ENCODE results near the gene MTMR11. TPM values are rescaled to one million over a fixed set of nuclear protein-coding genes. Genes with fewer than 3 reads are reported as not detected.
A peak's percentile ranks its signal among the peaks of the same experiment; 100 is the strongest.

Gene MTMR11
- total and polyA plus RNA-seq, 2 of the 13 experiments (the other 11 are each of a cell fraction or from before 2014, with no cell fraction given): 0.49 to 2.8 TPM

GRCh38 chr1:149914545-149914944 lies 22.1 kb downstream of the MTMR11 start (continued):
- TF ChIP-seq ZNF513 (CRISPR knock-in tag; conservative IDR thresholded peaks at IDR 0.05): no peak
- no peak for TF ChIP-seq MTF2 (CRISPR knock-in tag; IDR thresholded peaks at IDR 0.05; ENCODE audit: borderline replicate concordance)
- no peak for TF ChIP-seq LCORL (IDR thresholded peaks at IDR 0.05)
- no peak for TF ChIP-seq LCORL (CRISPR knock-in tag; IDR thresholded peaks at IDR 0.05)
- no peak for TF ChIP-seq TMF1 (CRISPR knock-in tag; IDR thresholded peaks at IDR 0.05; ENCODE audit: low read depth)
- TF ChIP-seq KDM6A (CRISPR knock-in tag; IDR thresholded peaks at IDR 0.05; ENCODE audit: low read depth): no peak

- WGBS (ENCODE audit: low lambda C conversion rate): 52% methylated on average over 10 of the region's 10 CpGs
- H3K4me1 ChIP-seq (ENCODE audit: insufficient read depth, low read length): 0 out of 2 replicates have a peak, but pooled peaks cover 5% of the 10 kb centered on the region
- POLR2A ChIA-PET: interaction anchor here (1.1 kb wide), 1 partner anchor 20 kb away, joined by 3 read pairs; a partner anchor contains a TSS
- in situ Hi-C loops (cut with HindIII; ENCODE audit: extremely low pct_ligation_motif_present, low pct_unique_long_range_greater_than_20kb) (no loop called here), intact Hi-C loops (cut with micrococcal nuclease; ENCODE audit: unreplicated experiment) (no loop called here)
- no peaks in the 10 kb centered on the region for H3K36me3 ChIP-seq (replicated peaks in 1 of 2; ENCODE audit: control insufficient read depth in 1 of 2, insufficient read depth in 2 of 2, low read length in 2 of 2)
- peak; percentile 42 for ATAC-seq
- H3K27me3 ChIP-seq (ENCODE audit: control insufficient read depth in 1 of 2, insufficient read depth in 2 of 2, low read length in 2 of 2): no peaks in the 10 kb centered on the region
- CTCF ChIA-PET (ENCODE audit: low intra/inter-chr PET ratio, low total read pairs): no interaction called here
- no peak overlapping the region for H2AFZ ChIP-seq (ENCODE audit: low read length)
- TF ChIP-seq TRIM24 (CRISPR knock-in tag; IDR thresholded peaks at IDR 0.05): no peak
- no peak for TF ChIP-seq ZNF382 (CRISPR knock-in tag; IDR thresholded peaks at IDR 0.05; ENCODE audit: borderline replicate concordance)
- no peak for TF ChIP-seq ZNF441 (CRISPR knock-in tag; IDR thresholded peaks at IDR 0.05; ENCODE audit: borderline replicate concordance)
- no peak for TF ChIP-seq HNF4G (IDR thresholded peaks at IDR 0.05; ENCODE audit: borderline replicate concordance, low read depth, low read length)
- TF ChIP-seq HNF4G (CRISPR knock-in tag; IDR thresholded peaks at IDR 0.05; ENCODE audit: borderline replicate concordance, low read depth): no peak
- no peak overlapping the region for H3K9ac ChIP-seq (ENCODE audit: insufficient read depth, low read depth, low read length)
- BruUV-seq (replicated peaks): no TSS peak
- no peaks in the 10 kb centered on the region for H3K79me2 ChIP-seq (ENCODE audit: insufficient read depth, low read length)
- no peak overlapping the region for H3K4me2 ChIP-seq (ENCODE audit: low read depth, low read length)
- no peaks in the 10 kb centered on the region for H3K9me3 ChIP-seq (ENCODE audit: low read length)
- no peak overlapping the region for H3K27ac ChIP-seq (ENCODE audit: extremely low read length, insufficient read depth, low read length)
- no peak overlapping the region for H3K4me3 ChIP-seq (replicated peaks in 1 of 3; ENCODE audit: insufficient read depth in 1 of 3, low read depth in 2 of 3, low read length in 3 of 3)
- no peak for FAIRE-seq
- H4K20me1 ChIP-seq (ENCODE audit: insufficient read depth, low read length): no peaks in the 10 kb centered on the region
- DNase-seq (ENCODE audit: low spot score): no peak
Observed at GRCh38 chr1:149906570-149907075, 30.1 kb downstream of the MTMR11 start.
